Astrocyte of the spinal cord (primary cell): Measurements from ENCODE around the gene NCEH1.
"Not testable (repeated sequence)": the region's sequence is repeated elsewhere in the genome, so short reads cannot be mapped to it uniquely, and the experiment has no call there.

Source experiments
- DNase-seq: peaks from one replicate; pipeline ENCODE4 v3.0.0; 2011; ENCODE audit warnings: low read depth, low spot score
- H3K4me3 ChIP-seq: 2 replicates; pipeline ENCODE4 v1.5.1; 2011; ENCODE audit warnings: low read depth, mild to moderate bottlenecking, low read length, moderate library complexity
- CTCF ChIP-seq: IDR thresholded peaks from 2 replicates; pipeline ENCODE4 v1.5.1; 2012; ENCODE audit warnings: low read depth, mild to moderate bottlenecking, low read length, inconsistent platforms
- in situ Hi-C: cut with HindIII; loops from 2 replicates; pipeline ENCODE4 v1.10.0; 2017; ENCODE audit warnings: low sequenced_read_pairs

Gene NCEH1

GRCh38 chr3:172750069-172750367, 39.2 kb upstream of the NCEH1 start:
- H3K4me3 ChIP-seq = peak overlapping the region; percentile 79
- in situ Hi-C loops = no loop called here
- no peak for TF ChIP-seq CTCF
- no peak for DNase-seq

- in situ Hi-C loops = no loop called here
- H3K4me3 ChIP-seq = peak overlapping the region; percentile 79
- DNase-seq = peak; percentile 96
- TF ChIP-seq CTCF = no peak
Observed at GRCh38 chr3:172749230-172749965, 38.5 kb upstream of the NCEH1 start.

GRCh38 chr3:172746475-172746874, 35.6 kb upstream of the NCEH1 start:
- H3K4me3 ChIP-seq = no peak overlapping the region
- in situ Hi-C loops = no loop called here
- no peak for DNase-seq
- TF ChIP-seq CTCF = no peak

- H3K4me3 ChIP-seq = no peak overlapping the region
- in situ Hi-C loops = no loop called here
- TF ChIP-seq CTCF = no peak
- no peak for DNase-seq
Observed at GRCh38 chr3:172739462-172739861, 28.6 kb upstream of the NCEH1 start.

GRCh38 chr3:172735014-172735413, 24.1 kb upstream of the NCEH1 start:
- no peak for DNase-seq
- TF ChIP-seq CTCF = no peak
- H3K4me3 ChIP-seq = no peak overlapping the region
- in situ Hi-C loops = no loop called here

GRCh38 chr3:172726380-172726779, 15.5 kb upstream of the NCEH1 start:
- no peak for TF ChIP-seq CTCF
- no peak overlapping the region for H3K4me3 ChIP-seq
- no peak for DNase-seq
- in situ Hi-C loops = no loop called here

GRCh38 chr3:172722536-172723040, 11.7 kb upstream of the NCEH1 start:
- in situ Hi-C loops, DNase-seq, H3K4me3 ChIP-seq: not testable (repeated sequence)
